PC-3 (cell line): ENCODE measurements around the gene FBXO7. TPM values are rescaled to one million over a fixed set of nuclear protein-coding genes. Genes with fewer than 3 reads are reported as not detected.

Experiments
- ATAC-seq: fragments of 200-7000 bp; cut with Tn5 transposase; 2 replicates; pipeline ENCODE4 v1.9.1; 2020; ENCODE audit warnings: mild to moderate bottlenecking, moderate library complexity
- BruUV-seq: library from RNA; stranded (reverse); fragments of 400-500 nt; replicated peaks from 2 replicates; lab custom pipeline; 2021; lab: Mats Ljungman, UMichigan
- CTCF ChIA-PET: fragments of 300-600 bp; sonication (Branson Sonifier 250); formaldehyde crosslinking; loops from one replicate; lab custom pipeline; 2022; ENCODE audit warnings: antibody characterized with exemption; lab: Charles Lee
- POLR2A ChIA-PET: fragments of 300-600 bp; sonication (Branson Sonifier 250); formaldehyde crosslinking; loops from one replicate; lab custom pipeline; 2022; ENCODE audit warnings: antibody characterized with exemption; ENCODE audit not compliant: unreplicated experiment; lab: Charles Lee
- DNase-seq: peaks from one replicate; pipeline ENCODE4 v3.0.0-alpha.2; 2015
- H2AFZ ChIP-seq: fragments of 300-600 bp; sonication (generic); 2 replicates; pipeline ENCODE4 v1.6.0; 2016; ENCODE audit warnings: antibody characterized with exemption, low read length
- H3F3A ChIP-seq: fragments of 300-600 bp; sonication (generic); one replicate; pipeline ENCODE4 v1.6.0; 2017; ENCODE audit warnings: antibody characterized with exemption, low read length, control low read depth, mild to moderate bottlenecking; ENCODE audit not compliant: unreplicated experiment
- H3K27ac ChIP-seq: fragments of 300-600 bp; sonication (generic); 2 replicates; pipeline ENCODE4 v1.5.1; 2016; ENCODE audit warnings: mild to moderate bottlenecking, low read length
- H3K27me3 ChIP-seq: fragments of 300-600 bp; sonication (generic); 2 replicates; pipeline ENCODE4 v1.6.1; 2016; ENCODE audit warnings: low read length, mixed read lengths
- H3K36me3 ChIP-seq: fragments of 300-600 bp; sonication (generic); 2 replicates; pipeline ENCODE4 v1.6.1; 2016; ENCODE audit warnings: low read depth, mixed run types, low read length, mixed read lengths
- H3K4me1 ChIP-seq: fragments of 300-600 bp; sonication (generic); 2 replicates; pipeline ENCODE4 v1.5.1; 2016; ENCODE audit warnings: low read length; ENCODE audit not compliant: insufficient read depth
- H3K4me2 ChIP-seq: fragments of 300-600 bp; sonication (generic); 2 replicates; pipeline ENCODE4 v1.6.0; 2016; ENCODE audit warnings: low read length
- H3K4me3 ChIP-seq: fragments of 300-600 bp; sonication (generic); 2 replicates; pipeline ENCODE4 v1.5.1; 2016; ENCODE audit warnings: mild to moderate bottlenecking, low read length, mixed read lengths
- H3K79me2 ChIP-seq: fragments of 300-600 bp; sonication (generic); 2 replicates; pipeline ENCODE4 v1.6.1; 2017; ENCODE audit warnings: low read length, mixed read lengths
- H3K9ac ChIP-seq: fragments of 300-600 bp; sonication (generic); 2 replicates; pipeline ENCODE4 v1.6.0; 2016; ENCODE audit warnings: mild to moderate bottlenecking, low read length
- H3K9me2 ChIP-seq: fragments of 300-600 bp; sonication (generic); replicated peaks from 2 replicates; pipeline ENCODE4 v1.6.1; 2016; ENCODE audit warnings: mixed run types, low read length, mixed read lengths
- H3K9me3 ChIP-seq: fragments of 300-600 bp; sonication (generic); 2 replicates; pipeline ENCODE4 v1.6.1; 2016; ENCODE audit warnings: low read length, mixed read lengths
- H4K20me1 ChIP-seq: fragments of 300-600 bp; sonication (generic); 2 replicates; pipeline ENCODE4 v1.6.1; 2016; ENCODE audit warnings: low read length, mixed read lengths
- EZH2 ChIP-seq: fragments of 300-600 bp; sonication (generic); IDR thresholded peaks from one replicate; pipeline ENCODE4 v1.6.1; 2017; ENCODE audit warnings: antibody characterized with exemption, mild to moderate bottlenecking, low read length; ENCODE audit not compliant: unreplicated experiment
- EZH2phosphoT487 ChIP-seq: fragments of 300-600 bp; sonication (generic); IDR thresholded peaks from 2 replicates; pipeline ENCODE4 v1.6.1; 2018; ENCODE audit warnings: mild to moderate bottlenecking, antibody characterized with exemption, low read length, borderline replicate concordance
- intact Hi-C: fragments of 100-400 bp; cut with micrococcal nuclease; formaldehyde crosslinking; loops from 2 replicates; pipeline ENCODE4 v1.9.0; 2023
- total RNA-seq: library from RNA; depleted of rRNA; stranded (reverse); fragments of >200 nt; gene quantifications from 2 replicates; pipeline ENCODE4 v1.2.3, GENCODE V29; 2014
- TF ChIP-seq, protein P1 (sequence below): fragments of 300-600 bp; sonication (generic); conservative IDR thresholded peaks from 2 replicates; pipeline ENCODE4 v1.5.1; 2017; ENCODE audit warnings: antibody characterized with exemption, low read depth, mild to moderate bottlenecking, low read length

The FBXO7 gene
- total RNA-seq, 1 experiment from 2014 or later, result 43.6 TPM

GRCh38 chr22:32528316-32528715 lies 53.7 kb downstream of the FBXO7 start:
- ChIA-PET CTCF (no interaction called here), POLR2A (no interaction called here)
- Histone ChIP-seq H3K79me2 (no peaks in the 10 kb centered on the region), H4K20me1 (no peaks in the 10 kb centered on the region), H3K36me3 (no peaks in the 10 kb centered on the region), H3K9me3 (no peaks in the 10 kb centered on the region), H3K27me3 (peaks cover 10% of the 10 kb centered on the region), H3K4me3 (no peak overlapping the region), H3K27ac (no peak overlapping the region), H3K9ac (no peak overlapping the region), H3K4me2 (no peak overlapping the region), H3F3A (no peaks in the 10 kb centered on the region), H3K9me2 (no peaks in the 10 kb centered on the region), H3K4me1 (no peaks in the 10 kb centered on the region), H2AFZ (no peak overlapping the region)
- ATAC-seq, result no peak
- DNase-seq, result no peak
- BruUV-seq, result no TSS peak
- TF ChIP-seq EZH2 (no peak), EZH2phosphoT487 (no peak)
- TF ChIP-seq, protein P1, sequence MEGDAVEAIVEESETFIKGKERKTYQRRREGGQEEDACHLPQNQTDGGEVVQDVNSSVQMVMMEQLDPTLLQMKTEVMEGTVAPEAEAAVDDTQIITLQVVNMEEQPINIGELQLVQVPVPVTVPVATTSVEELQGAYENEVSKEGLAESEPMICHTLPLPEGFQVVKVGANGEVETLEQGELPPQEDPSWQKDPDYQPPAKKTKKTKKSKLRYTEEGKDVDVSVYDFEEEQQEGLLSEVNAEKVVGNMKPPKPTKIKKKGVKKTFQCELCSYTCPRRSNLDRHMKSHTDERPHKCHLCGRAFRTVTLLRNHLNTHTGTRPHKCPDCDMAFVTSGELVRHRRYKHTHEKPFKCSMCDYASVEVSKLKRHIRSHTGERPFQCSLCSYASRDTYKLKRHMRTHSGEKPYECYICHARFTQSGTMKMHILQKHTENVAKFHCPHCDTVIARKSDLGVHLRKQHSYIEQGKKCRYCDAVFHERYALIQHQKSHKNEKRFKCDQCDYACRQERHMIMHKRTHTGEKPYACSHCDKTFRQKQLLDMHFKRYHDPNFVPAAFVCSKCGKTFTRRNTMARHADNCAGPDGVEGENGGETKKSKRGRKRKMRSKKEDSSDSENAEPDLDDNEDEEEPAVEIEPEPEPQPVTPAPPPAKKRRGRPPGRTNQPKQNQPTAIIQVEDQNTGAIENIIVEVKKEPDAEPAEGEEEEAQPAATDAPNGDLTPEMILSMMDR, result no peak
- intact Hi-C loops, result loop anchor here (5.0 to 10.0 kb wide), 4 partner anchors 134 to 519 kb away; no protein-coding TSS in a partner anchor

DNA sequence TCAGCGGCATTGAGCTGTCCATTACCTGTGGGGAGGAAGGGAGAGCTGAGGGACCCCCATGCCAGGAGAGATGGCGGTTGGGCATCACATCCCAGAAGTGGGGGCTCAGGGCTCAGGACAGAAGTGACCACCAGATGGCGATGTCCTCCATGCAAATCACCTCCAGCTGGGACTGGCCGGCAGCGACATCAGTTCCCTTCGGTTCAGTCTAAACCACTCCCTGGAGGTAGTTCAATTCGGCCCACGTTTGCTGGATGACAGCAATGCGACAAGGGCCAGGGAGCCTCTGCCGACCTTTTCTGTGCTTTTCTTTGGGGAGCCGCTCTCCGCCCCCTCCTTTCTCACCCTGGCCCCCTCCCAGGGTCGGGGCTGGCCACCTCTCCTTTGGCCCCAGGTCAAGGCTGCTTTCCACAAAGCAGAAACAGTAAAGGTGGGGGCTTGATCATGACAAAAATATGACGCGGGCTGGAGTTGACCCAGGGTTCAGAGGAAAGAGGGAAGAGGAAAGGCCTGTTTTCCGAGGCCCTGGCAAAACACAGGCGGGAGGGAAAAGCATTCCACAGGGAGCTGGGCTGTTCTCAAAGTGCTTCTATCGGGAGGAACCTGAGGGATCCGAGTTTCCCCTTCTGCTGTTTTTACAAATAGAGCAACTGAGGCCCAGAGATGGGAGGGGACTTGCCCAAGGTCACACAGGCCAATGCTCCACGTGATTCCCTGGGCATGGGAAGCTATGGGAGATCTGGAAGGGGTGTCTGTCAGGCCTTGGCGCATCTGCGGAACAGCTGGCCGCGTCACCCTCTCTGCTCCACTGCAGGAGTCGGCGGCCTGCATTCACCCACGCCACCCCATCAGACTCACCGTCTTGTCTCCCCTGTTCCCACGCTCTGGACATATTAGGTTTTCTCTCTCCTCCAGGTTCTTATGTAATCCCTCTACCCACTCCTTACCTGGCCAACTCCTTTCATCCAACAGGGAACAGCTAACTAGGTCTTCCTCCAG lies 54.7 kb downstream of the FBXO7 start:
- H3K4me2 ChIP-seq, result peak overlapping the region; percentile 41; the same call in 1 of the 2 replicates

More for the DNA sequence above, 54.7 kb downstream of the FBXO7 start:
- H2AFZ ChIP-seq, result no peak overlapping the region
- H3K4me3 ChIP-seq, result no peak overlapping the region
- no peaks in the 10 kb centered on the region for H4K20me1 ChIP-seq
- ChIA-PET CTCF (no interaction called here), POLR2A (no interaction called here)
- no peak overlapping the region for H3K9ac ChIP-seq
- ATAC-seq (peak; percentile 89), DNase-seq (peak; percentile 69)
- H3F3A ChIP-seq, result no peaks in the 10 kb centered on the region
- no peak overlapping the region for H3K27ac ChIP-seq
- H3K27me3 ChIP-seq, result peaks cover 10% of the 10 kb centered on the region
- H3K9me3 ChIP-seq, result no peaks in the 10 kb centered on the region
- TF ChIP-seq, protein P1, result peak; percentile 70
- no peak for TF ChIP-seq EZH2
- TF ChIP-seq EZH2phosphoT487, result no peak
- no peaks in the 10 kb centered on the region for H3K36me3 ChIP-seq
- no TSS peak for BruUV-seq
- no peaks in the 10 kb centered on the region for H3K9me2 ChIP-seq
- no peaks in the 10 kb centered on the region for H3K79me2 ChIP-seq
- intact Hi-C loops, result loop anchor here (5.0 to 10.0 kb wide), 4 partner anchors 133 to 518 kb away; no protein-coding TSS in a partner anchor
- no peaks in the 10 kb centered on the region for H3K4me1 ChIP-seq
